Fibroblast of lung (primary cell): ENCODE results near the gene POLR1C. TPM values are rescaled to one million over a fixed set of nuclear protein-coding genes. Genes with fewer than 3 reads are reported as not detected.

ENCODE experiments used
- DNase-seq, 2 donors: peaks; one replicate each; pipeline versions ENCODE4 v3.0.0 to v3.0.0-alpha.2; 2010; ENCODE audit warnings: low read depth in 2 of 2
- H2AFZ ChIP-seq: 2 replicates; pipeline ENCODE4 v1.5.1; 2012; ENCODE audit warnings: low read length, control low read depth, inconsistent platforms
- H3K27ac ChIP-seq: 2 replicates; pipeline ENCODE4 v1.5.1; 2011; ENCODE audit warnings: low read length, control low read depth; ENCODE audit not compliant: insufficient read depth
- H3K27me3 ChIP-seq: 2 replicates; pipeline ENCODE4 v1.5.1; 2011; ENCODE audit warnings: mild to moderate bottlenecking, low read length; ENCODE audit not compliant: control insufficient read depth, insufficient read depth
- H3K36me3 ChIP-seq: 2 replicates; pipeline ENCODE4 v1.5.1; 2011; ENCODE audit warnings: low read length; ENCODE audit not compliant: control insufficient read depth, insufficient read depth
- H3K4me1 ChIP-seq: 2 replicates; pipeline ENCODE4 v1.5.1; 2011; ENCODE audit warnings: low read length; ENCODE audit not compliant: control insufficient read depth, insufficient read depth; ENCODE audit errors: extremely low read depth
- H3K4me2 ChIP-seq: 2 replicates; pipeline ENCODE4 v1.5.1; 2011; ENCODE audit warnings: low read length, control low read depth; ENCODE audit not compliant: insufficient read depth; ENCODE audit errors: extremely low read depth
- H3K4me3 ChIP-seq, 4 experiments: fragments of 200-600 bp in 1 of 4; sonication (generic) in 1 of 4; replicated peaks in 1 of 4; 2 replicates each; pipeline ENCODE4 v1.5.1; 2011 to 2016; ENCODE audit warnings: low read length in 4 of 4, low read depth in 3 of 4, mild to moderate bottlenecking in 3 of 4, control low read depth in 2 of 4, inconsistent platforms in 1 of 4, mixed read lengths in 1 of 4; ENCODE audit not compliant: insufficient read depth in 1 of 4; ENCODE audit errors: control extremely low read depth in 1 of 4
- H3K79me2 ChIP-seq: 2 replicates; pipeline ENCODE4 v1.5.1; 2012; ENCODE audit warnings: mild to moderate bottlenecking, low read length, inconsistent platforms; ENCODE audit not compliant: control insufficient read depth, insufficient read depth
- H3K9ac ChIP-seq: 2 replicates; pipeline ENCODE4 v1.5.1; 2011; ENCODE audit warnings: mild to moderate bottlenecking, low read length, control low read depth; ENCODE audit not compliant: insufficient read depth
- H3K9me3 ChIP-seq: 2 replicates; pipeline ENCODE4 v1.5.1; 2012; ENCODE audit warnings: low read depth, low read length; ENCODE audit not compliant: control insufficient read depth, insufficient read depth
- H4K20me1 ChIP-seq: 2 replicates; pipeline ENCODE4 v1.5.1; 2011; ENCODE audit warnings: low read length; ENCODE audit not compliant: control insufficient read depth, insufficient read depth; ENCODE audit errors: extremely low read depth
- CTCF ChIP-seq, 2 donors: IDR thresholded peaks in 1 of 2; conservative IDR thresholded peaks in 1 of 2; 1 replicate in 1 of 2; 2 replicates in 1 of 2; pipeline ENCODE4 v1.5.1; 2011 to 2012; ENCODE audit warnings: low read length in 2 of 2, control low read depth in 1 of 2, inconsistent platforms in 1 of 2, low read depth in 1 of 2, mild to moderate bottlenecking in 1 of 2
- EZH2 ChIP-seq: IDR thresholded peaks from 2 replicates; pipeline ENCODE4 v1.5.1; 2012; ENCODE audit warnings: low read length, control low read depth, mild to moderate bottlenecking; ENCODE audit errors: missing control alignments
- polyA plus RNA-seq, 2 donors: library from polyadenylated mRNA; depleted of rRNA in 1 of 2; stranded (reverse) in 1 of 2; unstranded in 1 of 2; fragments of >200 nt; gene quantifications; 2 replicates each; pipeline ENCODE4 v1.2.1, GENCODE V29; 2011 to 2012; ENCODE audit warnings: missing spikeins in 1 of 2
- total RNA-seq: library from RNA; depleted of rRNA; stranded (reverse); fragments of >200 nt; gene quantifications from 2 replicates; pipeline ENCODE4 v1.2.1, GENCODE V29; 2014

The POLR1C gene
- total and polyA plus RNA-seq, 2 donors (not counting 1 experiment from before 2014, with no cell fraction given) = 27.4 to 39.7 TPM

GRCh38 chr6:43505718-43506117 is 11.2 kb upstream of the POLR1C start:
- H3K9me3 ChIP-seq = no peaks in the 10 kb centered on the region
- H3K4me1 ChIP-seq = peaks cover 3% of the 10 kb centered on the region
- no peak overlapping the region for H3K27ac ChIP-seq
- H3K79me2 ChIP-seq = no peaks in the 10 kb centered on the region
- DNase-seq = no peak
- TF ChIP-seq CTCF (conservative IDR thresholded peaks at IDR 0.05 in 1 of 2, IDR thresholded peaks at IDR 0.05 in 1 of 2; ENCODE audit: low read depth in 1 of 2, low read length in 2 of 2) (no peak), EZH2 (no peak)
- H3K9ac ChIP-seq = no peak overlapping the region
- peaks cover 19% of the 10 kb centered on the region for H3K36me3 ChIP-seq
- H4K20me1 ChIP-seq = no peaks in the 10 kb centered on the region
- no peak overlapping the region for H3K4me2 ChIP-seq
- H3K27me3 ChIP-seq = no peaks in the 10 kb centered on the region
- H3K4me3 ChIP-seq = no peak overlapping the region
- no peak overlapping the region for H2AFZ ChIP-seq

- H3K79me2 ChIP-seq = no peaks in the 10 kb centered on the region
- TF ChIP-seq EZH2 (no peak), CTCF (conservative IDR thresholded peaks at IDR 0.05 in 1 of 2, IDR thresholded peaks at IDR 0.05 in 1 of 2; ENCODE audit: low read depth in 1 of 2, low read length in 2 of 2) (no peak)
Observed at GRCh38 chr6:43506171-43506570, 10.7 kb upstream of the POLR1C start.

GRCh38 chr6:43506667-43507471 is 10.0 kb upstream of the POLR1C start:
- H3K4me1 ChIP-seq = peaks cover 3% of the 10 kb centered on the region
- H3K79me2 ChIP-seq = no peaks in the 10 kb centered on the region
- H3K9me3 ChIP-seq = no peaks in the 10 kb centered on the region
- no peak overlapping the region for H3K27ac ChIP-seq
- no peak overlapping the region for H3K4me2 ChIP-seq
- no peak overlapping the region for H3K4me3 ChIP-seq
- TF ChIP-seq EZH2 = no peak
- TF ChIP-seq CTCF (conservative IDR thresholded peaks at IDR 0.05 in 1 of 2, IDR thresholded peaks at IDR 0.05 in 1 of 2; ENCODE audit: low read depth in 1 of 2, low read length in 2 of 2) = peak; percentile 89 to 91
- no peaks in the 10 kb centered on the region for H3K27me3 ChIP-seq
- no peak overlapping the region for H2AFZ ChIP-seq
- peak; percentile 55 to 81 for DNase-seq
- H3K9ac ChIP-seq = no peak overlapping the region
- H3K36me3 ChIP-seq = peaks cover 24% of the 10 kb centered on the region
- no peaks in the 10 kb centered on the region for H4K20me1 ChIP-seq

More at GRCh38 chr6:43506171-43506570, 10.7 kb upstream of the POLR1C start:
- Histone ChIP-seq H3K4me1 (peaks cover 3% of the 10 kb centered on the region), H3K4me2 (no peak overlapping the region), H3K27me3 (no peaks in the 10 kb centered on the region), H3K36me3 (peaks cover 21% of the 10 kb centered on the region), H3K4me3 (no peak overlapping the region), H3K9ac (no peak overlapping the region), H3K27ac (no peak overlapping the region), H2AFZ (no peak overlapping the region), H3K9me3 (no peaks in the 10 kb centered on the region), H4K20me1 (no peaks in the 10 kb centered on the region)
- DNase-seq = no peak
